Activated CD8-positive, alpha-beta memory T cell treated with anti-CD3 and anti-CD28 coated beads for 48 hours (primary cell): ENCODE results near the gene PPP1CA.

Source experiments
- DNase-seq, 3 experiments: peaks; one replicate each; pipeline ENCODE4 v3.0.0-alpha.2; 2020; ENCODE audit warnings: low read depth in 2 of 3, low spot score in 2 of 3

PPP1CA gene

DNA sequence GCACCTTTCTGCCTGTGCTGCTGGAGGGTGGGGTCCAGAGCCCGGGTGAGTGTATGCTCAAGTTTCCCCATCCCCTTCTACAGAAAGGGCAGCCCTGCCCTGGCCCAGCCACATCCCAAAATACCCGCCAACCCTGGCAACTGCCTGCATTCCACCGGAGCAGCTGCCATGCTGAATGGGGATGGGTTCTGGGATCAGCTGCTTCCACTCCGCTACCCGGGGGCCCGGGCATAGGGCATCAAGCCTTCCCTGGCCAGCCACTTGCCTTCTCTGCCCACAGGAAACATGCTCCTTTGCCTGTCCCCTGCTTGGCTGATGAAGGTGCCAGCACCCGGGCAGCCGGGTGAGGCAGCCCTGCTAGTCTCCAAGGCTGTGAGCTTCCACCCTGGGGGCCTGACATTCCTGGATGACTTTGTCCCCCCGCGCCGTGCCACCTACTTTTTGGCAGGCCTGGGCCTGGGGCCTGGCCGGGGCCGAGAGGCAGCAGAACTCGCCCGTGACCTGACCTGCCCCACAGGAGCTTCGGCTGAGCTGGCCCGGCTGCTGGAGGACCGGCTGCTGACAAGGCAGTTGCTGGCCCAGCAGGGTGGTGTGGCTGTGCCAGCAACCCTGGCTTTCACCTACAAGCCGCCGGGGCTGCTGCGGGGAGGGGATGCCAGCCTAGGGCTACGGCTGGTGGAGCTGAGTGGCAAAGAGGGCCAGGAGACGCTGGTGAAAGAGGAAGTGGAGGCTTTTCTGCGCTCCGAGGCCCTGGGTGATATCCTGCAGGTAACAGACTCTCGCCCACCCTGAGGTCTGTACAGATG lies 17.0 kb upstream of the PPP1CA start:
- DNase-seq: no peak

DNA sequence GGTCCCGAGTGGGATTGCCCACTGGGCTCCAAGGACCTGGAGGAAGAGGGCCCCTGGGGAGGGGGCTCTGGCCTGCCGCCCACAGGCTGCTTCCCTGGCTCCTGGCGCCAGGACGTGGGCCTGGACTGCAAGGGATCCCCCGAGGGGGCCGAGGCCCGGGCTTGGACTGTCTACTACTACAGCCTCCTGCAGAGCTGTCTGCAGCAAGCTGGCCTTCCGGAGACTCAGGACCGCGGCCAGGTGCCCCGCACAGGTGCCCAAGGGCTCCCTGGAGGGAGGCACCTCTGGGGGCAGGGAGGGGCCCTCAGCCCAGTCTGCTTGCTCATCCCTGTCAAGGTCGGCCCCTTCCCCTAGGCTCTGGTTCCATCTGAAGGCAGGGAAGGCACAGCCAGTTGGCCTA lies 15.8 kb upstream of the PPP1CA start:
- no peak for DNase-seq

DNA sequence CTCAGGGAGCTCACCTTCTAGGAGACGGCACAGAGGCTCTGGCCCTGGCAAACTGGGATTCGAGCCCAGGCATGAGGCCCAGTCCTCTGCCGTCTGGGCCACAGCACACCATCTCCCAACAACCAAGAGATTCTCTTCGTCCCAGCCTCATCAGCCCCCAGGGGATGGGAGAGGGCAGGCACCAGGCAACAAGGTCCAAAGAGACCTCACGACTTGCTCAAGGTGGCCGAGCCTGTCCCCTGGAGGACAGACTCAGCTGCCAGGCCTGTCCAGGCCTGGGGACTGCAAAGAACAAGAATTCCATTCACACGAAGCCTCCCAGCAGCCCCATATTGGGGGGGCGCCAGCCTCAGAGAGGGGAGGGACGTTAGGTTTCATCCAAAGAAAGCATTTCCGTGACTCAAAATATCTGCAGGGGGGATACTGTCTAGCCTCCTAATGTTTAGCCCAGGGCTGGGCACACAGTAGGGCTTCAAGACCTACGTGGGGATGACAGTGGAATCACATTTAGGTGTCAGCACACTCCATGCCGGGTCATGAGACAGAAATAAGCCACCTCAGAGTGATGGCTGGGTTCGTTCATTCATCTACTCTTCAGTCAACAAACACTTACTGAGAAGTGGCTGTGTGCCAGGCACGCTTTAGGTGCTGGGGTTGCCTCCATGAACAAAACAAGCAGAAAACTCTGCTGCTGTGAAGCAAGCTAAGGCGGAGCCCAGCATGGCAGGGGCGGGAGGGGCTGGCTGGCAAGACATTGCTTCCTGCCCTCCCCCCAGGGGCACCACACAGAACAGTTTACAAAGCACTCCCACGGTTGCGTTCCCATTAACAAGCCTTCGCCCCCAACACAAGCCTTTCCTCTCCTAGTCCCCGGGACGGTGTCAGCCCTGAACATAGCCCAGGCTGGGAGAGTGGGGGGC lies 15.0 kb upstream of the PPP1CA start:
- no peak for DNase-seq

DNA sequence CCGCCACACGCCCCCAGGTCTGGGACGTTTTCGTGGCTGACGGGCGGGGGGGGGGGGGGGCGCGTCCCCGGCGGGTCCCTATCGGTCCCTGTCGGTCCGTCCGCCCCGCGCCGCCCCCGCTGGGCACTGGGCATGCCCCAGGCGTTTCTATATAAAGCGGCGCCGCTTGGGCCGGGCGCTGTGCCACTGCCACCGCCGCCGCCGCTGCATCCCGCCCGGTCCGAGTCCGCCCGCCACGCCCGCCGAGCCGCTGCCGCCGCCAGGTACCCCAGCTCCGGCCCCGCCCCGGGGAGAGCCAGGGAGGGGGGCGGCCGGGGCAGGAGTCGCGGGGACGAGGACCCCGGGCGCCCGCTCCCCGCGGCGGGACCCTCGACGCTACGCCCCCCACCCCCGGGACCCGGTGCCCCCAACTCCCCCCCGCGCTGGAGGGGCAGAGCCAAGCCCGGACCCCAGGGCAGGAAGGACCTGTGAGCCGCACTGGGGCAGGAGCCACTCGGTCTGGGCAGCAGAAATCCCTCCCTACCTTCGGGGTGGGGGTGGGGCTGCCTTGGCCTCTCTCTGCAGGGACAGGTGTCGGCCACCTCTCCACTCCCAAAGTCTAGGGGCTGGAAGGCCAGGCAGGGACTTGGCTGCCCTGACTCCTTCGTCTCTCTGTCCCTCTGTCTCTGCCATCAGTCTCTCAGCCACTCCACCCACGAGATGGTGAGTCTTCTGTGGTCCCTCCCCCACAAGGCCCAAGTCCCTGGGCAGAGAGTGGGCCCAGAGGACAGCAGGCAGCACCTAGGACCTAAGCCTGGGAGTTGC lies 14.0 kb upstream of the PPP1CA start, which contains the start of gene CARNS1:
Gene CARNS1 (plus strand): TSS at position 178 of the 804 bp plus-strand sequence. CDS start 522 bp downstream, at position 700.
- no peak for DNase-seq

DNA sequence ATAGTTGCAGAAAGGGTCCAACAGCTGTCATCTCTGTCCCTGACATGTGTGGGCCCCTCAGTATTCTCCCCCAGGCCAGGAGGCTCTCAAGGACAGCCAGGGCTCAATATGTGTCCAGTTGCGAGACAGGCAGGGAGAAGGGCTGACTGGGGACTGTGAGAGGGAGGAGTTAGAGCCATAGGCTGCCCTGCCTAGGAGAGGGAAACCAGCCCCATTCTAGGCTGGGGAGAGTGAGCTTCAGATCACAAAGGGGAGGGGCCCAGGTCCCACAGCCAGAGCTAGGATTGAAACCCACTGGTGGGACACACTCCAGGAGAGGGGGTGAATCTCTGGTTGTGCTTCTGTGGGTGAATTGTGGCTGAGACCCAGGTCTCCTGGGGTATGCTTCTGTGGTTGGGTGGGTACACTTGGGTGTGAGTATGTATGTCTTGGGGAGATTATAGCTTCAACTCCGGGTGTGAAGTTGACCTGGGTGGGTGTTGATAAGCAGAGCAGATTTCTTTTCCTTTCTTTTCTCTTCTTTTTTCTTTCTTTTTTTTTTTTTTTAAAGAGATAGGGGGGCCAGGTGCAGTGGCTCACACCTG lies 11.7 kb upstream of the PPP1CA start:
- DNase-seq: no peak

DNA sequence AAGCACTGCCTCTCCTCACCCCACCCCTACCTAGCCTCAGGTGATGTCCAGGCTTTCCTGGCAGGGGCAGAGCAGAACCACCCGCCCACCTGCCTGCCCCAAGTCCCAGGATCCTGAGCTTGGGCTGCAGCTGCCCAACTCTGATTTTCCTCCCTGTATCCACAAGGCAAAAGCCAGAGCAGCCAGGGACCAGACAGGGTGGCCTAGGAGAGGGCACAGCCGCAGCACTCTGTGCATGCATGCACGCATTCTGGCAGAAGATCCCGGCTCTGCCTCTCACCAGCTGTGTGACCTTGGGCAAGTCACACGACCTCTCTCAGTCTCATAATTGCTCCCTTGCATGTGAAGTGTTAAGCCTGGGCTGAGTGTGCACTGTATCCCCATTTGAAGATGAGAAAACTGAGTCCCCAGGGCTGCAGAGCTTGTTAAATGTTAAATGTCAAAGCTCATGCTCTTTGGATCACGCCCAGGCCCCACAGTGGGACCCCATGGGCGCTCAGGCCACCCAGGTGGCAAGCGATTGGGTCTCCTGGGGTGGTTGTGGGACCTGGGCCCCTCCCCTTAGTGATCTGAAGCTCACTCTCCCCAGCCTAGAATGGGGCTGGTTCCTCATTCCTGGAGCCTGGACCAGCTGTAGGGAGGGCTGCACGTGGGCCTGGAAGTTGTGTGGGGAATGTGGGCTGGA lies 11.0 kb upstream of the PPP1CA start:
- DNase-seq: no peak

DNA sequence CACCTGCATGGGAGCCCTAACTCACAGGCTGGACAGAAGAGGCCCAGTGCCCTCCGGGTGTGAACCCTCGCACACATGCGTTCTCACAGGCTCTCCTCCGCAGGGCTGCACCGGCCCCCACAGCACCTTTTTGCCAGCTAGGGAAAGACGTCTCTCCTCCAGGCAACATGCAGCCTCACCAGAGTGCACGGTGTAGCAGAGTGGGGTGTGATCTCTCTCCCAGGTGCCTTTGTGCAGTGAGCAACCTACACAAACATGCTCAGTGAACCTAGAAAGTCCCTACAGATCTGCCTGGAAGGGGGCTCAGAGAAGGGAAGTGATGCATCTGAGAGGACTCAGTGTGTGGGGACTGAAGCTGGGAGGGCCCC lies 10.1 kb upstream of the PPP1CA start:
- no peak for DNase-seq

DNA sequence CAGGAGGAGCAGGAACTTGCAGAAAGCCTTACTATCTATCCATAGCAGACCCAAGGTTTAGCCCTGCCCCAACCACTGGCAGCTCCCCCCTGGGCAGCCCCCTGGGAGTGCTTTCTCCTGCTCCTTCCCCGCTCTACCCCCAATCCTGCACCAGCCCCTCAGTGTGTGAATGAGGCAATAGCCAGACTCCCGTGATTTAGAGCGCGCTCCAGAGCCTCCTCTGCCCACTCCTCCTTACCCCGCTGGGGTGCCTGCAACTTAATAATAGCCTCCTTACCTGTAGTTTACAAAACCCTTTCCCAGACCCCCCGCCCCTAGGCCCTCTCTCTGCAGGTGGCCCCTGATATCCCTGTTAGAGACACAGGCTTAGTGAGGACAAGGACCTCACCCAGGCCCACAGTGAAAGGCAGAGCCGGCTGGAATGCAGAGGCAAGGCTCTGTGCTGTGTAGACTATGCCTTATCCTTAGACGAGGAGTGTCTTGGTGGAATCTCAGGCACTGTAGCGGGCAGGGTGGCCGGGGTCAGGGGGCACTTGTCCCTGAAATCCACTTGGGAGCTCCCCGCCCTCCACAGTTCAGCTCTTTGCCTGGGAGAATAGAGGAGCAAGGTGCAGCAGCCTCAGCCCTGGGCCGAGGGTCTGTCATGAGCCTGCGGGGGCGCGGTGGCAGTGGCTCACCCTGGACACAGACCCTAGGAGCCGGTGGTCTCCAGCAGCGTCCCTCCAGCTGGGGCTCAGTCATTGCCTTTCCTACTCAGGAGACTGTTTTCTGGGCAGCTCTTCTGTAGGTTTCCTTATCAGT lies 9.5 kb upstream of the PPP1CA start:
- no peak for DNase-seq

DNA sequence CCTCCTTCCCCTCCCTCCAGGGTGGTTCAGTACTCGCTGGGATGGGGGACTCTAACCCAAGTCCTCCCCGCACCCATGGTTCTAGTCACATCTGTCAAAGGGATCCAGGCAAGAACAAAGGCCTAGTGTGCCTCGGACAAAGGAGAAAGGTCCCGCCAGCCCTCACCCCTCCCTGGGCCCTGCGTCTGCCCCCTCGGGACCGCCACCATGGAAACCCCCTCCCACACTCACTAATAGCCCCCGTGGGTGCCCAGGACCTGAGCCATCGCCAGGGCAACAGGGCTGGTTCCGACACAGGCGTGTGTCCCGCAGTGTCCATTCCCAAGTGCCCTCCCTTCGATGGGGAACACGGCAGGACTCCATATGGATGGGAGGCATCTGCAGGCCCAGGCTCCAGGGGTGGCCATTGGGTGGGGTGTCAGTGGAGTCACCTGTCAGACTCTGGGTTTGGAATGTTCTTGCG lies 8.7 kb upstream of the PPP1CA start:
- DNase-seq: no peak

DNA sequence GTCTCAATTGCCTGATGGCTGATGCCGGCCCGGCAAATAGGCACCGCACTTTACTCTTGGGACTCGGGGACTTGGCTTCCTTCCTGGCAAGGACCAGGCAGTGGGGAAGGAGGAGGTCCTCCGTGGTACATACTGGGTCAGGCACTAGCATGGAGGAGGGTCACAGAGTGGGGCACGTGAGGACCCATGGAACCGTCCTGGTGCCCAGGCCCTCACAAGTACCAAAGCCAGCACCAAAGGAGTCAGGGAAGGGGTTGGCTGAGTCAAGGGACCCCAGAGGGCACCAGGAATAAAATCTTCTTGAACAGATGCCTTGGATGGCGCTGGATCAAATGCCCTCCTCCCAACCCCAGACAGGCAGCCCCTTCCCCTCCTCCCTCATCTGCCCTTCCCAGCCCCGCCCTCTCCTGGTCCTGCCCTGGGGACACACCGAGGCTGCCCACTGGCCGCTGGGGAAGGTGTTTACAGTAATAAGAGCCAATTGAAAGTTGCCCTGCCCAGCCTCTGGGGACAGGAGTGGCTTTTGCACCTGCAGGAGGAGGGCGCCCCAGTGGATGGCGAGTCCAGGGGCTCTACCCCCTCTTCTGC lies 8.2 kb upstream of the PPP1CA start:
- DNase-seq: no peak

DNA sequence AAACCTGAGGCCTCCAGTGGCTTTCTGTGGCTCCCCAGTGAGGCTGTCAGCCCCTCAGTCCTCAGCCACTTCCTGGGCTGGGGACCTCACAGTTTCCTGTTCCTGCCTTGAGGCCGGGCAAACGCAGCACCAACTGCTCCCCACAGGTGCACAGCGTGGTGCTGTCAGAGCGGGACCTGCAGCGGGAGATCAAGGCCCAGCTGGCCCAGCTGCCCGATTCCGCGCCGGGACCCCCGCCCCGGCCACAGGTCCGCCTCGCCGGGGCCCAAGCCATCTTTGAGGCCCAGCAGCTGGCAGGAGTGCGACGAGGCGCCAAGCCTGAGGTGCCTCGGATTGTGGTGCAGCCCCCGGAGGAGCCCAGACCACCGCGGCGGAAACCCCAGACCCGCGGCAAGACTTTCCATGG lies 7.6 kb upstream of the PPP1CA start:
- peak in 1 of 3 experiments; percentile 62 for DNase-seq

DNA sequence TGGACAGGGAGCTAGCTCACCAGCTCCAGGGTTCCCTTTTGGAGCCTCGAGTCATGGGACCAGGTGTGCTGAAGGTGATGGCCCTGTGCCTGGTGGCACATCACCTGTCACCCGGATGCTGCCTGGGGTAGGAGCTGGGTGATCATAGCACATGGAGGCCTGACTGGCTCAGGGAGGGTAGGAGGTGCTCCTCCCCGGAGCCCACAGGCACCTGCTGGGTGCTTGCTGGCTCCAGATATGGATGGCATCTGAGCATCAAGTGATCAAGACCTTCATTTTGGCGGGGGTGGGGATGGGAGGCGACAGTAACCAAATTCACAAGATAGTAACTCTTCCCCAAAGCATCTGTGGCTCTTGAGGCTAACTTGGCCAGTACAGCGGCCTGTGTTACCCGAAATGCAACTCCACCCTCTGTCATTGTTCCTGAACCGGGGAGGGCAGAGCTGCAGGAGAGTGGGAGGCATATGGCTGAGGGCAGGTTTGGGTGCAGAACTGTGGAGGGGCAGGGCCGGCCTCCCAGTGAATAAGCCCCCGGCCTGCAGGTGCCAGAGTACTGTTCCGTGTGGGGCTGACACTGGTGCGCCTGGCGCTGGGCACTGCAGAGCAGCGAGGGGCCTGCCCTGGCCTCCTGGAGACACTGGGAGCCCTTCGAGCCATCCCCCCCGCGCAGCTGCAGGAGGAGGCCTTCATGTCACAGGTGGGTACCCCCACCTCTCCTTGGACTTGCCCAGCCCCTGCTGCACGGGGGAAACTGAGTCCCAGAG lies 7.0 kb upstream of the PPP1CA start:
- DNase-seq: no peak

DNA sequence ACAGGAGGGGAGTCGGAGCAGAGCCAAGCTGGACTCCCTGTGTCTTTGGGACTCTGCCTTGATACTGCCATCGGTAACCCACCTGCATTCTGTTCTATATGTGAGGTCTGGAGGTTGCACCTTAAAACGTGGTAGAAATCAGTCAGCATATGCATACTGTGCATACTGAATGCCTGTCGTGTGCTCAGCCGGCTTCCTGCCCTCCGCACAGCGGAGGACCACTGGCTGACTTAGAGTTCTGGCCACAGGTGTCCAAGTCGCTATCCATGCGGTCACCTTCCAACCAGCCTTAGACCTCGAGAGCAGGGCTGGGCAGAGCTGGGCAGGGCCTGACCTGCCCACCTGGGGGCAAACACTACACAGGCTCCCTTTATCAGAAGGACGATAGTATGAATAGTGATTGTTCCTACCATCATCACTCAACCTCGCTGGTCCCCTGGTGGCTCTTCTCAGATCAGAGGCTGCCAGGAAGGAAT lies 6.1 kb upstream of the PPP1CA start:
- DNase-seq: no peak

DNA sequence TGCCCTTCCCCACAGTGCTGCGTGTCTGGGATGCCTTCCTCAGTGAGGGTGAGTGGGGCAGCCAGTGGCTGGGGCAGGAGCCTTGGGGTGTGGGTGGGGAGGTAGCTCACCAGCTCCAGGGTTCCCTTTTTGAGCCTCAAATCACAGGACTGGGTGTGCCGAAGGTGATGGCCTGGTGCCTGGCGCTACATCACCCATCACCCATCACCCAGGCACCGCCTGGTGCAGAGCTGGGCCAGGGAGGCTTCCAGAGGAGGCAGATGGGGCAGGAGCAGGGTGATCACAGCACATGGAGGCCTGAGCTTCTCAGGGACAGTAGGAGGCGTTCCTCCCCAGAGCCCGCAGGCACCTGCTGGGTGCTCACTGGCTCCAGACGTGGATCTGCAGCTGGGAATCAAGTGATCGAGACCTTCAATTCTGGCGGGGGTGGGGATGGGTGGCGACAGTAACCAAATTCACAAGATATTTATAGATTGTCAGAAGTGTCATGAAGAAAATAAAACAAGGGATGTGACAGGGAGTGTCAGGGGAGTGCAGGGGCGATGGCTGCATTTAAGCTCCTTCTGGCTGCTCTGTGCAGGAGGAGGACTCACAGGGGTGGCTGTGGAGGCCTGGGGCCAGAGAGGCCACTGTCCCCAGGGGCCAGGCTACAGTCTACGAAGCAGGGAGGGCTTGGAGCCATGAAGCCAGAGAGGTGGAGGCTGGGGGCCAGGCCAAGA lies 5.5 kb upstream of the PPP1CA start:
- DNase-seq: no peak

DNA sequence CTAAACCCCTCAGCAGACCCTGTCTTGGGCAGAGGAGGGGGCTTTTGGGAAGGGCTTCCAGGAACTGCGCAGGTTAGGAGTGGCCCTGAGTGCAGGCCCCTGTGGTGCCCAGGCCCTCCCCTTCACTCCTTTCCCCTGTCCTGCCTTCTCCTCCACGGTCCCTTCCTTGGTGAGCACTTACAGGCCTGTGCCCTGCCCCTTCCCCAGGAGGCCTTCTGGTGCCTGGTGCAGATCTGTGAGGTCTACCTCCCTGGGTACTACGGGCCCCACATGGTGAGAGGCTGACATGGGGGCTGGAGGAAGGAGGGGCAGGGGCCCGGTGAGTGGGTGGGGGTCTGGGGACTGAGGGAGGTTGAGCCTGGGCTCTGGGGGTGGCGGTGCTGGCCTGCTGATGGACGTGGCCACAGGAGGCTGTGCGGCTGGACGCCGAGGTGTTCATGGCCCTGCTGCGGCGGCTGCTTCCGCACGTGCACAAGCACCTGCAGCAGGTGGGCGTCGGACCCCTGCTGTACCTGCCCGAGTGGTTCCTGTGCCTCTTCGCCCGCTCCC lies 4.8 kb upstream of the PPP1CA start:
- DNase-seq: no peak

DNA sequence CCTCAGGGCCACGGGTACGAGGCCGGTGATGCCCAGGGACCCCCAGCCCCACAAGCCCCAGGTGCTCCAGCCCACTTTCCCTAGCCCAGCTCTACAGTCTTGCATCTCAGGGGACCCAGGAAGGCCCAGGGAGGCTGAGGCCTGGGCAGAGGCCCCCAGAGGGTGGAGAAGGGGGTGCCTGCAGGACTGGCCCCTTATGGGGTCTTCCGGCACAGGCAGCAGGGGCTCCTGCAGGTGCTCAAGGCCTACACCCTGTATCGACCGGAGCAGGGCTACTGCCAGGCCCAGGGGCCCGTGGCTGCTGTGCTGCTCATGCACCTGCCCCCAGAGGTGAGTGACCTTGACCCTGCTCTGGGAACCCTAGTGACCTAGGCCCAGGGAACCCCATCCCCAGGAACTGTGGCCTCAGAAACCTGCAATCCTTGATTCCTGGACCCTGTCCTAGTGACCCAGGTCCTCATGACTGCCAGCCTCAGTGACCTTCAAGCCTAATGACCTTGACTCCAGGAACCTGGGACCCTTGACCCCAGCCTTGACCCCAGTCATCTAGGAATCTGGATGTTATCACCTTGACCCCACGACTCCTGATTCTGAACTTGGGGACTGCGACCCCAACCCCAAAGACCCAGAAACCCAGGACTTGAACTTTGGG lies 4.2 kb upstream of the PPP1CA start:
- DNase-seq: no peak

DNA sequence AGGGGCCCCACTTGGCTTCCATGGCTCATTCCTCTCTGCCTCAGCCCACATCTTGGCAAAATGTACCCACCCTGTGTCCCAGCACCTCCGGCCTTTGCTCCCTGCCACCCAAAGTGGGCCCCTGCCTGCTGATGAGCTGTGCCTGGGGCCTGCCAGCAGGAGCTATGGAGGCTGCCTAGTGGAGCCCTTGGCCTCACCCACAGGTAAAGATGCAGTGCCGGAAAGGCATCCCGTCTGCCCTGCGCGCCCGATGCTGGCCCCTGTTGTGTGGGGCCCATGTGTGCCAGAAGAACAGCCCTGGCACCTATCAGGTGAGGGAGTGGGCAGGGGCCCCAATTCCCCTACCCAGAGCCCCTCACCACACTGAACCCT lies 3.5 kb upstream of the PPP1CA start:
- DNase-seq: no peak
